Sigmoid colon (tissue), 7 donors: Measurements from ENCODE around the gene WDR87. TPM values are rescaled to one million over a fixed set of nuclear protein-coding genes. Genes with fewer than 3 reads are reported as not detected.
"Not testable (repeated sequence)": the region's sequence is repeated elsewhere in the genome, so short reads cannot be mapped to it uniquely, and the experiment has no call there.

ENCODE experiments used
- DNase-seq: peaks from one replicate; pipeline ENCODE4 v3.0.0-alpha.2; 2019
- H3K27ac ChIP-seq, 4 donors: fragments of 200-600 bp; sonication (generic); one replicate each; pipeline ENCODE4 v1.5.1; 2016 to 2019; ENCODE audit warnings: mild to moderate bottlenecking in 1 of 4
- H3K27me3 ChIP-seq, 3 donors: fragments of 200-600 bp; sonication (generic); one replicate each; pipeline ENCODE4 v1.5.1; 2019; ENCODE audit warnings: mild to moderate bottlenecking in 1 of 3
- H3K36me3 ChIP-seq, 4 donors: fragments of 200-600 bp; sonication (generic); one replicate each; pipeline ENCODE4 v1.5.1; 2016 to 2019
- H3K4me1 ChIP-seq, 4 donors: fragments of 200-600 bp; sonication (generic); one replicate each; pipeline ENCODE4 v1.5.1; 2017 to 2019
- H3K4me3 ChIP-seq, 4 donors: fragments of 200-600 bp; sonication (generic); one replicate each; pipeline ENCODE4 v1.5.1; 2017 to 2019; ENCODE audit warnings: mild to moderate bottlenecking in 2 of 4, moderate library complexity in 1 of 4
- H3K9me3 ChIP-seq, 4 donors: fragments of 200-600 bp in 3 of 4; sonication (generic) in 3 of 4; one replicate each; pipeline versions ENCODE4 v1.5.1 to v1.6.1; 2013 to 2019
- CTCF ChIP-seq, 4 experiments: fragments of 450-650 bp in 3 of 4; fragments of 200-600 bp in 1 of 4; IDR thresholded peaks; one replicate each; pipeline ENCODE4 v1.5.1; 2016 to 2019; ENCODE audit warnings: antibody characterized with exemption in 4 of 4, mild to moderate bottlenecking in 3 of 4, moderate library complexity in 2 of 4
- EP300 ChIP-seq, 4 donors: sonication (generic); formaldehyde crosslinking; IDR thresholded peaks; one replicate each; pipeline ENCODE4 v1.6.1; 2017; ENCODE audit warnings: antibody characterized with exemption in 4 of 4
- POLR2A ChIP-seq, 2 donors: fragments of 450-650 bp; IDR thresholded peaks; one replicate each; pipeline ENCODE4 v1.6.1; 2016; ENCODE audit warnings: antibody characterized with exemption in 2 of 2, mild to moderate bottlenecking in 2 of 2, moderate library complexity in 2 of 2
- POLR2AphosphoS5 ChIP-seq, 4 donors: sonication (generic); formaldehyde crosslinking; IDR thresholded peaks; one replicate each; pipeline ENCODE4 v1.6.1; 2017; ENCODE audit warnings: antibody characterized with exemption in 4 of 4
- WGBS, 2 donors: extraction: QIAGEN DNeasy Blood & Tissue Kit; methylation state at CpG; one replicate each; pipeline ENCODE4 v1.1.7; 2013; 5-methylcytosine and 5-hydroxymethylcytosine counted together
- intact Hi-C: fragments of 100-400 bp; cut with DNase I; formaldehyde crosslinking; loops from one replicate; pipeline ENCODE4 v1.15.1; 2023
- polyA plus RNA-seq, 3 donors: library from polyadenylated mRNA; stranded (reverse); fragments of 200-250 nt; gene quantifications; one replicate each; pipeline ENCODE4 v1.2.3, GENCODE V29; 2013
- total RNA-seq, 4 donors: library from RNA; depleted of rRNA; stranded (reverse); fragments of >200 nt; gene quantifications; one replicate each; pipeline ENCODE4 v1.1.0, GENCODE V29; 2016
- donor health status: healthy with polysubstance abuse.
- donor health status: Bipolar disorder and iron deficiency.
- donor health status: healthy.

Gene WDR87
- total and polyA plus RNA-seq, 7 donors: not detected

- Histone ChIP-seq H3K9me3 (no peaks in the 10 kb centered on the region), H3K36me3 (no peaks in the 10 kb centered on the region), H3K4me3 (no peak overlapping the region), H3K4me1 (peaks cover 0 to 4% (median 0%) of the 10 kb centered on the region in 4 donors), H3K27me3 (no peaks in the 10 kb centered on the region), H3K27ac (no peak overlapping the region)
- WGBS, 2 donors: 80 to 87% methylated on average over 5 of the region's 5 CpGs
- no peak for TF ChIP-seq CTCF (IDR thresholded peaks at IDR 0.05)
- TF ChIP-seq POLR2AphosphoS5 (IDR thresholded peaks at IDR 0.05): no peak
- no peak for TF ChIP-seq POLR2A (IDR thresholded peaks at IDR 0.05)
- no peak for TF ChIP-seq EP300 (IDR thresholded peaks at IDR 0.05)
- no peak for DNase-seq
- intact Hi-C loops: no loop called here
Observed at GRCh38 chr19:37926711-37927110, 20.3 kb upstream of the WDR87 start.

GRCh38 chr19:37926255-37926654 is 19.9 kb upstream of the WDR87 start:
- intact Hi-C loops: no loop called here
- no peak for DNase-seq
- no peaks in the 10 kb centered on the region for H3K27me3 ChIP-seq
- no peak overlapping the region for H3K27ac ChIP-seq
- no peaks in the 10 kb centered on the region for H3K9me3 ChIP-seq
- H3K36me3 ChIP-seq: no peaks in the 10 kb centered on the region
- 84 to 92% methylated on average over 10 of the region's 10 CpGs for WGBS, 2 donors
- TF ChIP-seq EP300 (IDR thresholded peaks at IDR 0.05) (no peak), POLR2AphosphoS5 (IDR thresholded peaks at IDR 0.05) (no peak)
- no peaks in the 10 kb centered on the region for H3K4me1 ChIP-seq
- H3K4me3 ChIP-seq: no peak overlapping the region

- WGBS, 2 donors: 85 to 90% methylated on average over 3 of the region's 3 CpGs
- H3K4me3 ChIP-seq: no peak overlapping the region
- intact Hi-C loops: no loop called here
- no peaks in the 10 kb centered on the region for H3K36me3 ChIP-seq
- H3K27ac ChIP-seq: no peak overlapping the region
- no peaks in the 10 kb centered on the region for H3K9me3 ChIP-seq
- TF ChIP-seq EP300 (IDR thresholded peaks at IDR 0.05) (no peak), CTCF (IDR thresholded peaks at IDR 0.05) (no peak), POLR2A (IDR thresholded peaks at IDR 0.05) (no peak), POLR2AphosphoS5 (IDR thresholded peaks at IDR 0.05) (no peak)
- DNase-seq: no peak
- H3K27me3 ChIP-seq: no peaks in the 10 kb centered on the region
- no peaks in the 10 kb centered on the region for H3K4me1 ChIP-seq
Observed at GRCh38 chr19:37925212-37925611, 18.8 kb upstream of the WDR87 start.

- DNase-seq, H3K27me3 ChIP-seq, H3K9me3 ChIP-seq, H3K27ac ChIP-seq, H3K4me3 ChIP-seq, H3K4me1 ChIP-seq, intact Hi-C loops, H3K36me3 ChIP-seq: not testable (repeated sequence)
- 39 to 83% methylated on average over 8 of the region's 8 CpGs for WGBS, 2 donors
Observed at GRCh38 chr19:37924573-37924972, 18.2 kb upstream of the WDR87 start.

- Histone ChIP-seq H3K9me3 (no peaks in the 10 kb centered on the region), H3K27ac (no peak overlapping the region), H3K4me1 (no peaks in the 10 kb centered on the region), H3K27me3 (no peaks in the 10 kb centered on the region), H3K4me3 (no peak overlapping the region), H3K36me3 (peaks cover 0 to 4% (median 0%) of the 10 kb centered on the region in 4 donors)
- DNase-seq: no peak
- no peak for TF ChIP-seq POLR2A (IDR thresholded peaks at IDR 0.05)
- TF ChIP-seq POLR2AphosphoS5 (IDR thresholded peaks at IDR 0.05): no peak
- no peak for TF ChIP-seq CTCF (IDR thresholded peaks at IDR 0.05)
- intact Hi-C loops: no loop called here
- 56 to 82% methylated on average over 23 of the region's 23 CpGs for WGBS, 2 donors
Observed at GRCh38 chr19:37920591-37921450, 14.4 kb upstream of the WDR87 start.

GRCh38 chr19:37914908-37915307 is 8.5 kb upstream of the WDR87 start:
- no peak for DNase-seq
- Histone ChIP-seq H3K27me3 (no peaks in the 10 kb centered on the region), H3K4me1 (no peaks in the 10 kb centered on the region), H3K4me3 (no peak overlapping the region), H3K36me3 (peaks cover 0 to 4% (median 0%) of the 10 kb centered on the region in 4 donors), H3K27ac (no peak overlapping the region), H3K9me3 (no peaks in the 10 kb centered on the region)
- intact Hi-C loops: no loop called here
- 18 to 32% methylated on average over 2 of the region's 2 CpGs for WGBS, 2 donors
- TF ChIP-seq CTCF (IDR thresholded peaks at IDR 0.05) (no peak), POLR2A (IDR thresholded peaks at IDR 0.05) (no peak), POLR2AphosphoS5 (IDR thresholded peaks at IDR 0.05) (no peak), EP300 (IDR thresholded peaks at IDR 0.05) (no peak)
